NCI-H748 (cell line): ENCODE data around the gene MS4A5.
"Not testable (repeated sequence)": the region's sequence is repeated elsewhere in the genome, so short reads cannot be mapped to it uniquely, and the experiment has no call there.

Experiments used
- DNase-seq: peaks from one replicate; lab custom pipeline; 2025; ENCODE audit not compliant: unreplicated experiment; lab: John Stamatoyannopoulos, UW

MS4A5 gene

GRCh38 chr11:60429272-60429671, at the start of gene MS4A5:
Gene MS4A5, plus strand, starts transcription at chr11:60429572. Its CDS starts 103 bp downstream, at chr11:60429675.
- no peak for DNase-seq

GRCh38 chr11:60389279-60389910, 40.0 kb upstream of the MS4A5 start:
- no peak for DNase-seq

- DNase-seq, result no peak
Measured at GRCh38 chr11:60390419-60390818, 39.0 kb upstream of the MS4A5 start.

- DNase-seq, result no peak
Measured at GRCh38 chr11:60392361-60392760, 37.0 kb upstream of the MS4A5 start.

GRCh38 chr11:60393016-60393415, 36.4 kb upstream of the MS4A5 start:
- DNase-seq, result no peak

GRCh38 chr11:60394666-60395380, 34.5 kb upstream of the MS4A5 start:
- DNase-seq, result no peak

- no peak for DNase-seq
Measured at GRCh38 chr11:60396382-60396781, 33.0 kb upstream of the MS4A5 start, which contains the start of gene MS4A14. Gene MS4A14, plus strand, starts transcription at chr11:60396459. Its CDS starts 120 bp downstream, at chr11:60396579.

- no peak for DNase-seq
Measured at GRCh38 chr11:60396799-60397198, 32.6 kb upstream of the MS4A5 start.

GRCh38 chr11:60420015-60420414, 9.4 kb upstream of the MS4A5 start:
- DNase-seq, result no peak

GRCh38 chr11:60422609-60423008, 6.8 kb upstream of the MS4A5 start:
- DNase-seq, result no peak

- peak; percentile 58 for DNase-seq
Measured at GRCh38 chr11:60428517-60428916, 855 bp upstream of the MS4A5 start.

GRCh38 chr11:60431251-60431650, 1.9 kb downstream of the MS4A5 start:
- peak; percentile 60 for DNase-seq

GRCh38 chr11:60433401-60433800, 4.0 kb downstream of the MS4A5 start:
- no peak for DNase-seq

GRCh38 chr11:60447070-60447469, 17.7 kb downstream of the MS4A5 start:
- no peak for DNase-seq

GRCh38 chr11:60447846-60448245, 18.5 kb downstream of the MS4A5 start:
- no peak for DNase-seq

GRCh38 chr11:60451185-60451584, 21.8 kb downstream of the MS4A5 start:
- not testable (repeated sequence) for DNase-seq

- DNase-seq, result no peak
Measured at GRCh38 chr11:60454212-60454611, 24.8 kb downstream of the MS4A5 start.

- no peak for DNase-seq
Measured at GRCh38 chr11:60455531-60456042, 26.2 kb downstream of the MS4A5 start, which contains the start of gene MS4A1. Gene MS4A1, plus strand, starts transcription at chr11:60455847. Its CDS starts 6,528 bp downstream, at chr11:60462375.

- no peak for DNase-seq
Measured at GRCh38 chr11:60457576-60457975, 28.2 kb downstream of the MS4A5 start.

GRCh38 chr11:60459345-60459744, 30.0 kb downstream of the MS4A5 start:
- DNase-seq, result no peak

- DNase-seq, result no peak
Measured at GRCh38 chr11:60468829-60469228, 39.5 kb downstream of the MS4A5 start.

GRCh38 chr11:60469723-60470122, 40.4 kb downstream of the MS4A5 start:
- no peak for DNase-seq
